ENCODE data around the gene DNHD1.
"Not testable (repeated sequence)": the region's sequence is repeated elsewhere in the genome, so short reads cannot be mapped to it uniquely, and the experiment has no call there.

DNHD1 gene

DNA sequence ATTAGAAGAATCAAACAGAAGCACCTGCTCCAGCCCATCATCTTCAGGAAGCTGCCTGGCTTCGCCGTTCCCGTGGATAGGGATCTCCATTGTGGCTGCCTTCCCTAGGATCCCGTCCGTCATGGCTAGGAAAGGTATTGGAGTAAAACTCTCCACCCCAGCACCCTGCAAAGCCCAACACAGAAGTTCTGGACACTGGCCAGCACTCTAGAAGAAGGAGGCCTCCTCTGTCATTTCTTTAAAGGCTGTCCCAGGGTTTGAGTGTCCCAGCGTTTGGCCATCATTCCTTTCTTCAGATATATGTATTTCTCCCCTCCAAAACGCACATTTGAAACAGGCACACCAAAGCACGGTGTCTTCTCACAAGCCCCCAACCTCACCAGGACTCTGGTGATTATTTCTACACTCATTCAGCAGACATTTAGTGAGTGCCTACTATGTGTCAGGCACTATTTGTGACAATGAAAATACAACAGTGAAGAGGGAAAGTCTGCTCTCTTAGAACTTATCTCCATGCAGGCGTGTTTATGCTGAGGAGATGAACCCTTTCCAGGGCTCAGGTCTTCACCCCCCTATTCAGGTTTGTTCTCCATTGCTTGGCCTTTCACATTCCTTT, 16.7 kb upstream of the DNHD1 start:
- no peak for DNase-seq

DNA sequence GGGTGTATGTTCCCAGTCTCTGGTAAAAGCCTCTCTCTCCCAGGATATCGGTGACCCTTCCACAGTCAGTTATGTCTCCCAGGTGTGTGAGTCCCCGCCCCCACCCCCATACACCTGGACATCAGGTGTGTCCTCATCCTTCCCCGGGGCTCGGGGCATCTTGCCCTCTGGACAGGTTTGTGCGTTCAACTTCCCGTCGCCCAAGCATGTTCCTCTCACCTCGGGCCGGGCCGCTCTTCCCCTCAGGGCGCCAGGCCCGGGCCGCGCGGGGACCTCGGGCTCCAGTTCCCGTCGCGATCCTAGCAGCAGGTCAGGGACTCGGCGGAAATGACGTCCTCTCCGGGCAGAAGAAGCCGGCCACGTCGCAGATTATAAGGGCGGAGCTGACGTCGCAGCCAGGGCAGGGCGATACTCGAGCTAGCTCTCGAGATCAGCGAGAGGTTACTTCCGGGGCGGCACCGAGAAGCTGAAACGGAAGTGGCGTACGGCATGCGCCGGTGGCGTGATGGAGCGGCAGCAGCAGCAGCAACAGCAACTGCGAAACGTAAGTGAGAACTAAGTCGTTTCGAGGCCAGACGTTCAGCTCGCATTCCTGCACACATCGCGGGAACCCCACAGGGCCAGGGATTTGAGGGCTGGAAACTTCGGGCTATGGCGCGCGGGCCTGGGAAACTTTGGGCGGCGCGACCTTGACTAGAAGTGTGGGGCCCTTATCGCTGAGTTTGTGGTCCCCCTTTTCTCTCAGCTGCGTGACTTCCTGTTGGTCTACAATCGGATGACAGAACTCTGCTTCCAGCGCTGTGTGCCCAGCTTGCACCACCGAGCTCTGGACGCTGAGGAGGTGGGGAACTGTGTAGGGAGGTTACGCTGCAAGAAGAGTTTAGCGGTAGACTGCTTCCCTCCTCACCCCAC, 15.8 kb upstream of the DNHD1 start, which contains the start of the genes ARFIP2 and TIMM10B:
ARFIP2 (minus strand) TSS at position 320 of the 912 bp plus-strand sequence. CDS start 910 bp downstream, outside the sequence.
TIMM10B (plus strand) TSS at position 490 of the 912 bp plus-strand sequence; CDS start at position 506, 16 bp downstream.
- peak; percentile 99 for DNase-seq

DNA sequence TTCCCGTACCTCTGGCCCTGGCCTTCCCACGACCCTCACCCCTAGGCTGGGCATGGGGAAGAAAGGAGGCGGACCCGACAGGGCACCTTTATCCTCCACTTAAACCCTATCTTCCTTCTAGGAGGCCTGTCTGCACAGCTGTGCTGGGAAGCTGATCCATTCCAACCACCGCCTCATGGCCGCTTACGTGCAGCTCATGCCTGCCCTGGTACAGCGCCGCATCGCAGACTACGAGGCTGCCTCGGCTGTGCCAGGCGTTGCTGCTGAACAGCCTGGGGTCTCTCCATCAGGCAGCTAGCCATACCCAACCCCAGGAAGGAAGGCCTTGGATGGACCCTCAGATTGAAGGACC, 15.2 kb upstream of the DNHD1 start:
- no peak for DNase-seq

DNA sequence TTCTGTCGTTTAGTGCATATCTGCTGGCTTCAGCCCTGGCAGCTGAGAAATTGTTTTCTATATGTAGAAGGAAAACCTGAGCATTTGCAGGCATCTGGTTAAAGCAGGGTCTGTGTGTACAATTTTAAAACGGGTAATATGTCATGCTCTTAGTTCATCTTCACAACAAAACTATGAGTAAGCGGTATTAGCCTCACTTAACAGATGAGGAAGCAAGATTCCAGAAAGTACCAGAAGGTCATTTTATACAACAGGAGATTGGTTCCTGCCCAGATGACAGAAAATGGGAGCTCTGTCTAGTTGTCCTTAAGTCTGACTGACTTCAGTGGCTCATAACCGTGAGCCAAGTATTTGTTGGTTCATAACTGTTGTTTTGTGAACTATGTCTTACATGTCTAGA, 14.6 kb upstream of the DNHD1 start:
- no peak for DNase-seq

DNA sequence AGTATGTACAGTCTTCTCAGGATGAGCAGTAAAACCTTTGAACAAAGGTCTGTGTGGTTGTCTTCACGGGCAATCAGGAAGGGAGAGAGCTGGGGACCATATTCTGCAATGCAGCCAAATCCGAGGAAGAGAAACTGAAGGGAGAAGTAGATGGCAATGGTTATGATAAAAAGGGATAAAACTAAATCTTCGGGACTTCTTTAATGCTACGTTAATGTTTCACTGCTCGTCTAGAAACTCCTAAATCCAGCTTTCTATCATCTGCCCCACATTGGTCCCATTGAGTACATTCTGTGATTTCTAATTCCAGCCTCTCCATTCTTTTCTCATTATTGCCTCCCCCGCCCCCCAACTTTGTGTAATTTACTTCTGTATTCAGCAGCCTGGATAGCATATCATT, 14.1 kb upstream of the DNHD1 start:
- no peak for DNase-seq

DNA sequence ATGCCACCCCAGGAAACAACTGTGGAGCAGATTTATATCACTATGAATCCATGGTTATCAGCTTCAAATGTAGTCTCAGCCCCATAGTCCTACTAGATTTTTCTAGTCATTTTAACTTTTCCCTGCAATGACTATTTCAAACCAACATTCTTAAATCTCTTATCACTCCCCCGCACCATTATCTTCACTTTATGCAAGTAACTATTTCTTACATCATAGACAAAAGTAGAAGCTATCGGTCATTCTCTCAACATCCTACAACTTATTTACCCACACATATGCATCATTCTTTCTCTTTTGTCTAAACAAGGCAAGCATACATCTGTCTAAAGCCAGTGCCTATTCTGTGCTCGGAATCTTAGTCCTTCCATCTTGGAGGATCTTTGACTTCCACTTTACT, 11.4 kb upstream of the DNHD1 start:
- DNase-seq = no peak

DNA sequence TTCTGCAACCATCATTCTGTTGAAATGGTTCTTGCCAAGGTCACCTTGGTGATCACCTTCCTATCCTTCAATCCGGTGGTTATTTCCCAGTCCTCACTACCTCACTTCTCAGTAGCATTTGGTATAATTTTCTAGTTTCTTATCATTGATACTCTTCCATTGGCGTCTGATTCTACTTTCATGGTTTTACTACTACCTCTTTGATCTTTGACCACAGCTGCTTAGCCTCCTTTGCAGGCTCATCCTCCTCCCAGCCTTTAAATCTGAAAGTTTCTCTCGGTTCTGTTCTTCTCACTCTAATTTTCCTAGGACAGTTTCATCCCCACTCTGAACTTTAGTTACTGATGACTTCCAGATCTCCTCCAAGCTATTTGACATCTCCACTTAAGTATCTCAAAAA, 10.8 kb upstream of the DNHD1 start:
- no peak for DNase-seq

DNA sequence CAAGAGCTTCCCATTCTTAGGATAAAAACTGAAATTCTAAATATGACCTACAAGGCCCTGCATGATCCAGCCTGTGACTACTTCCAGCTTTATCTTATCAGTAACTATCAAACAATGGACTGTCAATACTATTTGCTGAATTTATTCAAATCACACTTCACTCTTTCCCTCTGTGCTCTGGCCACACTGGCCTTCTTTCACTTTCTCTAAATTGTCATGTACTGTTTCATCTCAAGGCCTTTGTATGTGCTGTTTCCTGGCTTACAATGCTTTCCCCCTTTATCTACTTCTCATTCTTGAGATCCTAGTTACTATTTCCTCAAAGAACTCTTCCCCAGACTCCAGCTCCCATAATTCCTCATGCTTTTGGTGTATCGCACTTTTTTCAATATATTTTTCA, 10.1 kb upstream of the DNHD1 start:
- DNase-seq = no peak

DNA sequence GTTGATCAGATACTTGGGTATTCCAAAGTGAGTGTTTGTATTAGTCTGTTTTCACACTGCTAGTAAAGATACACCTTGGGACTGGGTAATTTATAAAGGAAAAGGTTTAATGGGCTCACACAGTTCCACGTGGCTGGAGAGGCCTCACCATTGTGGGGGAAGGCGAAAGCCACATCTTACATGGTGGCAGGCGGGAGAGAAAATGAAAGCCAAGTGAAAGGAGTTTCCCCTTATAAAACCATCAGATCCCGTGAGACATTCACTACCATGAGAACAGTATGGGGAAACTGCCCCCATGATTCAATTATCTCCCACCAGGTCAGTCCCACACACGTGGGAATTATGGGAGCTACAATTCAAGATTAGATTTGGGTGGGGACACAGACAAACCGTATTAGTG, 8.7 kb upstream of the DNHD1 start:
- no peak for DNase-seq

DNA sequence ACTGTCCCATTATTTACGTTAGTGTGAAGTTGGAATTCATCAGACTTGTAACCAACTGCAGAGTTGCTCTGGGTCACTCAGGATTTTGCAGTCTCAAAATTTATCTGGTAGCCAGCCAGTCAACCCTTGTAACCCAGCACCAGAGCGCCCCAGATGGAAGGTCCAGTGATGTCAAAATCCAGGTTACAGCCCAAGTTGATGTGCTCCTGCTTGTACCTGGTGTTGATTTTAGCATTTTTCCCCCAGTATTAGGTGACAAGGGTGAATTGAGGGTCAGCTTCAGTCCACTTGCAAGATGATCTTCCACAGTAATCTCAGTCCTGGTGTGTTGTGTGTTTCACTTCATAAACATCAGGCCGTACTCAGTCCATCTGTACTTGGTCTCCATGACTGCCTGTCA, 8.3 kb upstream of the DNHD1 start:
- no peak for DNase-seq

DNA sequence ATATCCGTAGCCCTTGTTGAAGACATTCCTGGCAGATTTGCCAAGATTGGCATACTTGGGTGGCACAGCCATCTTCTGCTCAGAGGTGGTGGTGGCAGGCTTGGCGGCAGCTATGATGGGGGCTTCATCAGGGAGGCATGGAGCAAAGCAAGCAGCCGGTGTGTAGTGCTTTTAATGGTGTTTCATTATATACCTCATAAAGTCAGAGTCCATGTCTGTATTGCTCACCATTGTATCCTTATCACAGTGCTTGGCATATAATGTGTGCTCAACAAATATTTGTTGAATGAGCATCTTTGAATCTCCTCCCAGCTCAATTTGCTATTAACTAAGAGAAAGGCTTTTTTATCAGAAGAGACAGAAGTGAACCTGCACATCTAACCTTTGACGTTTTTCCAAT, 7.8 kb upstream of the DNHD1 start:
- DNase-seq = no peak

DNA sequence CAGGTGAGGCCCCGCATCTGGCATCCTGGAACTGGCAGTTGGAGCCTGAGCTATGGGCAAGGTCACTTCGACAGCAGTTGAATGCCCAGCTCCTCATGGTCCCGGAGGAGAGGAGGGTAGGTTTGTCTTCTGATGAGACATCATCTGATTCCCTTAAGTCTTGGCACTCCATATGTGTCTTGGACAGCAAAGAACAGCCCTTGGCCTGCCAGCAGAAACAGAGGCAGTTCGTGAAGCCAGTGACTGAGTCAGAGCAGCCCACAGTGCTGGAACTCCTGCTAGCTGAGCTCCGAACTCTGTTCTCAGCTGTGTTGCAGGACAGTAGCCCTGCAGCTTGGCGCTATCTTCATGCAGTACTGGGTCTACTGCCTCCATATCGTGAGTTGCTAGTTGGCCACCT, 1.0 kb downstream of the DNHD1 start:
- DNase-seq = no peak

DNA sequence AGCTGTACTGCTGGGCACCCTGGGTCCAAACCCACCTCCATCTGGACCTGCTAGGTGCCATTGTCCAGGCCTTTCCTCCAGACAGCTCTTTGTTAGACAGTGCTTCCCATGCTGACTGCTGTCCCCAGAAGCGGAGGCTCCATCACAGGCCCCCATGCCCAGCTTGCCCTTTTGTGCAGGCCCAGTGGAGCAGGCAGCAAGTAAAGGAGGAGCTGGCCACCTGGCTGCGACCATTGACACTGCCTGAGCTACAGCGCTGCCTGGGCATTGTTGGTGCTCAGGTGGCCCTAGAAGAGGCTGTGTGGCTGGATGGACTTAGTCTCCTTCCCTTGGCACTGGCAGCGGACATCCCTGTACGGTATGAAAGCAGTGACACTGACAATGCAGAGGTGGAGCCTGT, 1.5 kb downstream of the DNHD1 start:
- DNase-seq = no peak

DNA sequence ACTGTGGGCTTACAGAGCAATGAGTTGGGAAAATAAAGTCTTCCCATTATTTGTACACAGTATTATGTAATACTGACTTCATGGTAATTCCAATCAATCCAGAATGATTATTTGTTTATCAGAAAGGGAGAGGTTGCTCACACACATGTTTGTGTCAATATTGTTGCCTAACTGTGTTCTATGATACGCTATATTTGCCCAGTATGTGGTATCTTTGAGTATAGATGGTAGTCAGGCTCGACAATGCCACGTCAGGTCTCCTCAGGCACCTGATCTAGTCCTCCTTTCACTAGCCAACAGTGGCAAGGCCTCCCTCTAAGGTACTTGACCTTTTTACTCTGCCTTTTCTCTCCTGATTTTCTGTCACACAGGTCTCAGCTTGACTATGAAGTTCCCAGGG, 5.3 kb downstream of the DNHD1 start:
- no peak for DNase-seq

DNA sequence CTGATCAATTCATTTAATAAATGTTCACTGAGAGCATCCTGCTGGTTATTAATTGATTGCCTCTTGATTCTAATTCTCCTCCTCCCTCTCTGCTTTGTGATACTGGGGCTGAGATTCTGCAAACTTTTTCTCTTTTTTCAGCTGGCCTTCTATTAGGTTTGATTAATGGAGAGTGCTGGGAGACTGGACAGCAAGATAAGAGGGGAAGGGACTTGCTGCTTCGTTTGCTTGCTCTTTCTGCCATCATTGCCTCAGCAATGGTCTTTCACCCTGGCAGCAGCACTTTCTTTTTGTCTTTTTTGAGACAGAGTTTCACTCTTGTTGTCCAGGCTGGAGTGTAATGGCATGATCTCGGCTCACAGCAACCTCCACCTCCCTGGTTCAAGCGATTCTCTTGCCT, 7.1 kb downstream of the DNHD1 start:
- no peak for DNase-seq

DNA sequence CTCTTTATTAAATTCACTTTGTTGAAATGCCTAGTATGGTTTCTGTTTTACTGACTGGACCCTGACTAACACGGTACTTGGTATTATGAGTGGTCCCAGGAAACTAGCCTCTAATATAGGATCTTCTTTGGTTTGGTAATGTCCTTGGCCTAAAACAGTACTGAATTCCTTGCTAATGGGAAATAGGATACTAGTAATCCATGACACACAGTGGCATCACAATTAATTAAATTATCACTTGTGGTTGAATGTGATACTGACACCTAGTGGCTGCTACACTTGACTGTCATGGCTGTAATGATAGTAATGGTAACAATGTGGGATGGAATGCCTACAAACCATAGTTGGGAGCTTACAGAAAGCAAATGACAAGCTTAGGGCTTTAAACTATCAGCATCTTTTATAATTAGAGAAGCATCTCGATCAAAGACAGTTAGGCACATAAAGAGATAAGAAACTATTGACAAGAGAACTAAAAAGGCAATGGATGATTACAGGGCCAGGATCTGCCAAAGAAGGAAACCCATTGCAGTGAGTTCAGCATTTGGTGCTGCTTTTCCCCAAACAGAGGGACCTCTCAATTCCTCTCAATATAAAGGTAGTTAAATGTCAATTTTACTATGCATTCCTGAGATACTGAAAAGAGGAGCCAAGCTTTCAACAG, 8.6 kb downstream of the DNHD1 start:
- no peak for DNase-seq

DNA sequence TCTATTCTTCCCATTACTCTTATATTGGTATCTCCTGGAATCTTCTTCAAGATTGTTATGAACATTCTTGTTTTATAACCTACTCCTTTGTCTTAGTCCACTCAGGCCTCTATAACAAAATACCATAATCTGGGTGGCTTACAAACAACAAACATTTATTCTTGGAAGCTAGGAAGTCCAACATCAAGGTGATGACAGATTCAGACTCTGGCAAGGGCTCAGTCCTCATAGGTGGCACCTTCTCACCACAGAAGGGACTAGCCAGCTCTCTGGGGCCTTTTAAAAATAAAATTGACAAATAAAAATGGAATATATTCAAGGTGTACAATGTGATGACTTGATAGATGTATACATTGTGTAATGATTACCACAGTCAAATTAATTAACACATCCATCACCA, 19.8 kb downstream of the DNHD1 start:
- DNase-seq = no peak

DNA sequence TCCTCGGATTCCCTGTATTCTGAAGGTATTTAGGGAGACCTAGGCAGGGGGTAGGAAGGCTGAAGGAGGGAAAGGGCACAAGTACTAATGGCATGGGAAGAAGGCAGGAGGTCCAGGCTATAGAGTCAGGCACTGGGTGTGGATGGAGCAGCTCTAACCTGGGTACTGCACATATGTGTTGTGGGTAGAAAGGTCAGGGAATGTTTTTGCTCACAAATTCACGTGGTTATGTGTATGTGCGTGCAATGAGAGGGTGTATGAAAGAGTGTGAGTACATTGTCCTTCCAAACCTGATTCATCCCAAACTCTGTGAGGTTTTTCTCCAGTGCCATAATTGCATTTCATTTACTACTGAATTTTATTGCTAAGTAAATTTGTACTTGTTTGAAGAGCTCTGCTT, 23.2 kb downstream of the DNHD1 start:
- no peak for DNase-seq

DNA sequence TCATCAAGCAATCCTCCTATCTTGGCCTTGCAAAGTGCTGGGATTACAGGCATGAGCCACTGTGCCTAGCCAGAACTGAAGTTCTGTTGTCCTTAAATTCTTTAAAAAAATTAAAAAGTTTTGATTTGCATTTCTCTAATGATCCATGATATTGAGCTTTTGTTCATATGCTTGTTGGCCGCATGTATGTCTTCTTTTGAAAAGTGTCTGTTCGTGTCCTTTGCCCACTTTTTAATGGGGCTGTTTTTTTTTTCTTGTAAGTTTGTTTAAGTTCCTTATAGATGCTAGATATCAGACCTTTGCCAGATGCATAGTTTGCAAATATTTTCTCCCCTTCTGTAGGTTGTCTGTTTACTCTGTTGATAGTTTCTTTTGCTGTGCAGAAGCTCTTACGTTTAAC, 24.9 kb downstream of the DNHD1 start:
- DNase-seq = not testable (repeated sequence)

DNA sequence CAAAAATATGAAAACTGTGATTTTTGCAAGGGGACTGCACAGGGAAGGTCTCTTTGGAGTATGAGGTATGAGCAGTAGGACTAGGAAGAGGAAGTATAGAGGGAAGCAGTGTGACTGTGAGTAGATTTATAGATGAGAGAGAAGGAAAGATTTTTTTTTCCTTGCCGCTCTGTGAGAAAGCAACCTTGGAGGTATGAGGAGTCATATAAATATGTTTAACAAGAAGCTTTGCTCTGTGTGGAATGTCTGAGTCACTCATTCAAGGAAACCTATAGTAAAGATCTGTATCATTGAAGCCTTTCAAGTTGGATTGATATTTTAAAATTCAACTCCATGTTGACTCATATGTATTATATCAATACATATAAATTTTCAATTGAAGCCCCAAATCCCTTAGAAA, 26.2 kb downstream of the DNHD1 start:
- no peak for DNase-seq

DNA sequence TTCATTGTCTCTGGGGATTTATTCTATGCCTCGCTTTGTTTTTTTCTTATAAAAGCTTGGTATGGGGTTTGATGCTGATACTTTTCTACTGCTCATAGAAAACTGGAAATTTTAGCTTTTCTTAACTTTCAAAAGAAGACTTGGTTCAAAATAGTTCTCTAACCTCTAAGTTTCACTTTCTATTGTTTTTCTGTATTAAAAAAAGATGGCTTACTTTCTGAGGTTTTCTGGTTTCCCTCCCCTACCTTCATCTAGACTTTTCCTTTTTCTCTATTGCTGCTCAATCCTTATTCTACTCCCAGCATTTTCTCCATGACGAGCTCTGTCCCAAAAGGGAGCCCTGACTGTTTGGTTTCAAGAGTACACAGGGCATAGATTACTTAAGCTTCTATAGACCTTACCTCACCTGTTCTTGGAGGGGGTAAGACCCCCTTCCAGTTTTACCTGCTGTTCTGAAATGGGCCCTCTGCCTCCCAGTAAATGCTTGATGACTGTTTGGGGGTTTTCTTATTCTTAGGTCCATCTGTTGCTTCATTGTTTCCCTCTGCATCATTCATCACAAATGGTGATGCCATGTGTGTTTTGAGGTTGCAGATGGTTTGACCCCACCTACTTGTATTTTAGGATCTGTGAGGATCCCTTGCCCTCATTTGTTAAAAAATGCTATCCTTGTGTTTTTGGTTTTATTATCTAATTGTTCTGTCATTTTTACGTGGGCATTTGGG, 29.5 kb downstream of the DNHD1 start:
- DNase-seq = no peak

DNA sequence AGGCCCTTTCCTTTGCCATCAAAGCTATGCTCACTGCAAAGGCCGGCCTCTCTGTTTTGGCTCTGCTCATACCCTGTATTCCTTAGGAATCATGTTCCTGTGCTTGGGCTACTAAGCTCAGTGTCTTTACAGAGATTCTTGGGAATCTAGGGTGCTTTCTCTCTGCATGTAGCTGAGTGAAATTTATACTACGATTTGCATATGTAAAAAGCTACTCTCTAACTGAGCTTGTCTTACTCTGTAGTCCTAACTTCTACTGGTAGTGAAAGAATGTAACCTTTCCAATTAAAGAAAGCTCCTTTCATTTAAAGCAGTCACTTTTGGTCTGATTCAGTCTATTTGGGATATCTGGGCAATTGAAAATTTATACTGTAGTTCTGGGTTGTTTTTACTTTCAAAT, 32.2 kb downstream of the DNHD1 start:
- DNase-seq = no peak

DNA sequence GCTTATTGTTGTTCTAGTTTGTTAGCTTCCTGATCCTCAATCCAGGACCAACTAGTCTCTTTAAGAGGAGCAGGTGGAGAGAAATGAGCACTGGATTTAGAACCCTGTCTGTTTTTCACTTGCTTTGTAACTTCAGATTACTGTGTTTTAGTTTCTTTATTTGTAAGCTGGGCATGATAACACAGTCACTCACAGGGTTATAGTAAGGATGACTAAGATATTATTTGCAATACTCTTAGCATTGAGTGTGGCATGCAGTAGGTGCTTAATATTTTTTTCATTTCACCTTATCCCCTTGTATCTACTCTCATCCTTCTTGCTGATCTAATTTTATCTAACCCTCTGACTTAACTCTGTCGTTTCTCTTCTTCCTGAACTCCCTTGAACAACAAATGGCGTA, 33.8 kb downstream of the DNHD1 start:
- DNase-seq = no peak
